Heart left ventricle (tissue), 13 donors: ENCODE results near the gene PCDH15.

Experiments
- POLR2A ChIP-seq, 2 donors: fragments of 450-650 bp; IDR thresholded peaks; one replicate each; pipeline ENCODE4 v1.6.1; 2017; ENCODE audit warnings: antibody characterized with exemption in 2 of 2, mild to moderate bottlenecking in 2 of 2, moderate library complexity in 2 of 2
- TF ChIP-seq, protein P1 (sequence below), 12 donors: fragments of 200-600 bp; sonication (generic) in 4 of 12; IDR thresholded peaks; one replicate each; pipeline versions ENCODE4 v1.5.0 to v1.8.0; 2018 to 2022; ENCODE audit warnings: antibody characterized with exemption in 12 of 12, mild to moderate bottlenecking in 5 of 12
- donor health status: ischemic (EF 13 %, LVEDD 7.1; RV severe dilation, severe dysfunction).
- donor health status: DM: no; HTN: yes; CAD: no.
- donor health status: DM: no; HTN: no; CAD: no.
- donor health status: ischemic (EF 25% LVEDD 6.9; RV normal size, moderate dysfunction).
- donor health status: ischemic (EF 25% LVEDD 5.7; RV mildly dilated, moderate dysfunction).
- donor health status: ischemic (EF 35%, LVEDD 5.7; RV mildly dilated, moderate dysfunction).
- donor health status: nonischemic (EF 11% LVEDD 7.7; RV severe dilation, severe dysfunction).
- donor health status: DM: yes; HTN: yes; CAD: no.
- donor health status: PGD.
- donor health status: ischemic (EF 29% LVEDD 5.4; RV normal size, mild dysfunction).
- donor health status: nonischemic (EF 23%, LVEDD 6.1; RV moderate dilation, normal function).

DNA sequence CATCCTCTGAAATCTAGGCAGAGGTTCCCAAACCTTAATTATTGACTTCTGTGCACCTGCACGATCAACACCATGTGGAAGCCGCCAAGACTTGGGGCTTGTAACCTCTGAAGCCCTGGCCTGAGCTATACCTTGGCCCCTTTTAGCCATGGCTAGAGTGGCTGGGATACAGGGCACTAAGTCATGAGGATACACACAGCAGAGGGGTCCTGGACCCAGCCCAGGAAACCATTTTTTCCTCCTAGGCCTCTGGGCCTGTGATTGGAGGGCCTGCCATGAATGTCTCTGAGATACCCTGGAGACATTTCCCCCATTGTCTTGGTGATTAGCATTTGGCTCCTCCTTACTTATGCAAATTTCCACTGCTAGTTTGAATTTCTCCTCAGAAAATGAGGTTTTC, 743.7 kb downstream of the PCDH15 start:
- TF ChIP-seq, protein P1, sequence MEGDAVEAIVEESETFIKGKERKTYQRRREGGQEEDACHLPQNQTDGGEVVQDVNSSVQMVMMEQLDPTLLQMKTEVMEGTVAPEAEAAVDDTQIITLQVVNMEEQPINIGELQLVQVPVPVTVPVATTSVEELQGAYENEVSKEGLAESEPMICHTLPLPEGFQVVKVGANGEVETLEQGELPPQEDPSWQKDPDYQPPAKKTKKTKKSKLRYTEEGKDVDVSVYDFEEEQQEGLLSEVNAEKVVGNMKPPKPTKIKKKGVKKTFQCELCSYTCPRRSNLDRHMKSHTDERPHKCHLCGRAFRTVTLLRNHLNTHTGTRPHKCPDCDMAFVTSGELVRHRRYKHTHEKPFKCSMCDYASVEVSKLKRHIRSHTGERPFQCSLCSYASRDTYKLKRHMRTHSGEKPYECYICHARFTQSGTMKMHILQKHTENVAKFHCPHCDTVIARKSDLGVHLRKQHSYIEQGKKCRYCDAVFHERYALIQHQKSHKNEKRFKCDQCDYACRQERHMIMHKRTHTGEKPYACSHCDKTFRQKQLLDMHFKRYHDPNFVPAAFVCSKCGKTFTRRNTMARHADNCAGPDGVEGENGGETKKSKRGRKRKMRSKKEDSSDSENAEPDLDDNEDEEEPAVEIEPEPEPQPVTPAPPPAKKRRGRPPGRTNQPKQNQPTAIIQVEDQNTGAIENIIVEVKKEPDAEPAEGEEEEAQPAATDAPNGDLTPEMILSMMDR (IDR thresholded peaks at IDR 0.05): no peak
- no peak for TF ChIP-seq POLR2A (IDR thresholded peaks at IDR 0.05)
